NCI-H2171 (cell line): Measurements from ENCODE around the gene EME1.
A peak's percentile ranks its signal among the peaks of the same experiment; 100 is the strongest.

Source experiments
- DNase-seq: peaks from one replicate; lab custom pipeline; 2025; lab: John Stamatoyannopoulos, UW

EME1 gene

DNA sequence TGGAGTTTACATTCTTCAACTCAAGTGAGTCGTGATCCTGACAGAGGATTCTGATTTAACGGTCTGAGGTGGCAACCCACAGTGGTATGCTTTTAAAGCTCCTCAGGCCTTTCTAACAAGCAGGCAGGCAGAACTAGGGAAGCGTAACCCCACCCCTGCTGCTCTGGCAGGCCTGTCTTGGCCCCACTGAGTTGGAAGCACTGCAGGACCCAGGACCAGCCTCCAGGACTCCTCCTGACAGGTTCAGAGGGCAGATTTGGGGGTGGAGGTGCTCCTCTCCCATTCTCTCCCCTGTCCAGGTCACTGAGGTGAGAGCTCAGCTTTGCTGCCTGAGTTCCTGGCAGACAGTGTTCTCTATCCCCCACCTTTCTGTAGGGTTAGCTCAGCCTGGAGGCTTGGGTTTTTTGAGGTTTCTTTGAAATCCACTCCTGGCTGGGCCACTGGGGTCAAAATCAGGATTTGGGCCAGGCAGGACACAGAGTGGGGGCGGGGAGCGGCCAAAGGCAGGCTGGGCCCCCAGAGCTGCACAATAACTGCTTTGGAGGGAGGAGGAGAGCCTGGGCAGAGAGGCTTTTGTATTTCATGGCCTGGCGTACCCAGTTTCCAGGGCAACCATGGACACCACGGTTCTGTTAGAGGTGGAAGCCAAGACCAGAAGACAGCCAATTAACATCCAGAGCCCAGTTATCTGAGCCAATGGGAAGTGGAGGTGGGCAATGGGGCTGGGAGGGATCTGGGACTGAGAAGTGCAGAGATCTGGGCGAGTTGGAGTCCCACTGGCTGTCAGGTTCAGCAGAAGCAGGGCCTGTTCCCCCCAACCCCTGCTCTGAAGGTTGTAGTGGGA, 9.6 kb upstream of the EME1 start:
- no peak for DNase-seq

DNA sequence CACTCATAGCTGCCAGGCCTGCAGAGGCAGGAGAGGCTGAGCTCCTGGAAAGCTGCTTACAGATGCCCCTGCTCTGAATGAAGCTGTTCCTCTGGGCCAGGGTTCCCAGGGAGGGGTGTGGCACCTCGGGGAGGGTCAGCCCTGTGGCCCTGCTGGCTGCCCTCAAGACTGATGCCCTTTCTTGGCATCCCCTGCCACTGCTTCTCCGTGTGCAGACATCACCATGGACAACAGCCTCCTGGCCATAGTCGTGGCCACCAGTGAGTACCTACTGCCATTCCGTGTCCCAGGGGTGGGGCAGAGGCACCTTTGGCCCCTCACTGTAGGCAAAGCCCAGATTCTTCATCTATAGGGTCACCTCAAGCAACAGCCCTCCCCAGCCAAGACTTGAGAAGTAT, 9.0 kb upstream of the EME1 start:
- DNase-seq = no peak

DNA sequence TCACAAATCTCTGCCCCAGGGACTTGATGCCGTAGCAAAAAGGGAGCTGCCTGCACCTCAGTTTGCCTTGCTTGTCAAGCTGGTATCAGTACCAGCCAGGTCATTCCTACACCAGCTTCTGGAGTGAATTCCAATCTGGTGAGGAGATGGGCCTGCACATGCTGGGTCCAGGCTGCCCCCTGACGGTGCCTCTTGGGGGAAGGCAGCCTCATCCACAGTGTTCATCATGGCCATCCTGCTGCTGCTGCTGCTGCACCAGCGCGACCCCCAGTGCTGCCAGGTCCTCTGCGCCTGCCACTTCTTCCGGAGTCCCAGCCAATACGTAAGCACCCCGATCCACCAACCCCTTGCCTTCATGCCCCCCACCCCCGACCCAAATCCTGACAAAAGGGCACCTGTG, 8.3 kb upstream of the EME1 start:
- DNase-seq = no peak

DNA sequence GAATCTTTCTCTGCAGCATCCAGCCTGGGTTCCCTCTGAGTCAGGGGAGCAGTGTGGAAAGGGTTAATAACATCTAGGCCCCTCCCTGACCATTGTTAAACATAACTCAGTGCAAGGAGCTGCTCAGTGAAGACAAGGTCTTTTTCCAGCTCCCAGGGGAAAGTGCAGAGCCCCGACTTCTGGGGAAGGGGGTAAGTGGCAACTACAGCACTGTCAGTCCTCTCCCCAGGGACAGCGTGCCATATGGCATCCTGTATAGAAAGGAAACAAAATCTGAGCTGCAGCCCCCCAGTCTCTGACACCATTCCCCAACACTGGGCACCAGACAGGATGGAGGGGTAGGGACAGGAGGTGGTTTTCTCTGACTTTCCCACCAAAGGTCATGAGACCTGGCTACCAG, 7.9 kb upstream of the EME1 start:
- DNase-seq = peak; percentile 93

DNA sequence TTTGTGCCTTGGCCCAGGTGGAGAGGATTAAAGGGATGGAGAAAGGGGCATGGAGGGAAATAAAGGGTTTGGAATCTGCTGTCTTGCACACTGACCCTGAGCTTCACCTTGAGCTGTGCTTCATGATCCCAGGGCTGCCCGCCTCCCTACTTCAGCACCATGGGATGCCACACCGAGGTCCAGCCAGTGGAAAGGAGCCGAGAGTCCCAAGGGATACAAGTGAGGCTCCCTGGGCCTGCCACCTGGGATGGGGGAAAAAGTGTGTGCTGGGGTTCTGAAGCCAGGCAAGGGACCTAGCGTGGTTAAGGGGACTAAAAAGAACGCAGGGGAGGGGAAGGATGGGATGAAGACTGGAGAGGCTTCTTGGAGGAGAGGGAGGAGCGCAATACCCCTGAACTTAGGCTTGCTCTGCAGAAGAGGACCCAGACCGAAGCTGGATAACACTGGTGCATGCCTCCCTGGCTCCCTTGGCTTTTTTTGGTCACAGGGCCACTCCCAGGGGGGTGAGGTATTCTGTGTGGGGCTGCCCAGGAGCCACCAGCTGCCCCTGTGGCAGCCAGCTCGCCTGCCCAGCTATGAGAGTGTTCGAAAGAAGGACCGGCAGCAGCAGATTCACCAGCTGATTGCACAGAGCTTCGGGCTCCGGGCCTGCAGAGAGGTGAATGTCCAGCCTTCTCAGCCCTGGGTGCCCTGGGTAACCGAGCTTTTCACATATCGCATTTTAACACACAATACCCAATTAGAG, 7.2 kb upstream of the EME1 start:
- DNase-seq = no peak

DNA sequence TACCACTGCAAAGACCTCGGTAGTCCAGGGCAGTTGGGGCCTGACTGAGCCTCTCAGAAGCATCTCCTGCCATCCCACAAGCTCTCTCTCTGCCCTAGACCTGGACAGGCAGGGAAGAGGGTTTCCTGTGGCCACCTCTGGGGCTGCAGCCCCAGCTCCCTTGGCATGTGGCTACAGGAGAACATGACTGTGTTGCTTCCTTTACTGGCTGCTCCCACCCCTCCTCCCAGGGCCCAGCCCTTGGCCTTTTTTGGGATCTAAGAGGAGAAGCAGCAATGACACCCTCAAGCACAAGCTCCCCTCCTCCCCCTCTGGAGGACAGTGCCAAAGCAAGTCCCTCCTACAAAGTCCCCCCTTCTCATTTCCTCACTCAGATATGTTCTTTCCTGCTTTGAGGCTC, 5.6 kb upstream of the EME1 start:
- no peak for DNase-seq

DNA sequence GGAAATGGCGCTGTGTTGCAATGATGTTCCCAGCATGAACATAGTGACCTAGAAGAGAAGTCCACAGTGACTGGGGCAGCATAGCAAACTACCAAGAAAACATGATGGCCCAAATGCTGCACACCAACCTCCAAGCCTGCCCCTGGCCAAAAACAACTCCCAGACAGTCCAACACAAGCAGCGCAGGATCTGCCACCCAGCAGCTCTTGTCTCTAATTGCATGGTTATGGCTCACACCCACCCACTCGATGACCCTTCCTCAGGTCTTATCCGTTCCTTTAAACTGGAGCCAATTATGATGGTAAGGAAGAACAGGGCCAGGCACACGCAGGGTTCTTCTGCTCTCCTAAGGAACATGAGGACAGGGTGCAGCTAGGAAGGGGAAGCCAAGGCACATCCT, 3.0 kb upstream of the EME1 start:
- DNase-seq = no peak

DNA sequence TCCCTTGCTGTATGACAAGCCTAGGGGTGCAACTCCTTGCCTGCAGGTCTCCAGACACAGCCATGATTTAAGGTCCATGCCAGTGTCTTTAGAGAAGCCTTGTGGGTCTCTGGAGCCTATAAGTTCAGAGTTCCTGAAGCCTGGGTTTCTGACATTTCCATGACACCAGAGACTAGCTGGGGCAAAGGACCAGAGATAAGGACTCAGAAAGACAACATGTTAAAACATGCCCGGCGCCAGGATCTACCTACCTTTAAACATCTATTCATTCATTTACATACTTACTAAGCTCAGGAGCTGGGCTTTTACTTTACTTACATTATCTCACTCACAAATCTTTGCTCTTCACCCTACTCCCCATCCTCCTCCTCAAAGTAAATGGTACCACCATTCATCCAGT, 1.5 kb upstream of the EME1 start:
- DNase-seq = no peak

DNA sequence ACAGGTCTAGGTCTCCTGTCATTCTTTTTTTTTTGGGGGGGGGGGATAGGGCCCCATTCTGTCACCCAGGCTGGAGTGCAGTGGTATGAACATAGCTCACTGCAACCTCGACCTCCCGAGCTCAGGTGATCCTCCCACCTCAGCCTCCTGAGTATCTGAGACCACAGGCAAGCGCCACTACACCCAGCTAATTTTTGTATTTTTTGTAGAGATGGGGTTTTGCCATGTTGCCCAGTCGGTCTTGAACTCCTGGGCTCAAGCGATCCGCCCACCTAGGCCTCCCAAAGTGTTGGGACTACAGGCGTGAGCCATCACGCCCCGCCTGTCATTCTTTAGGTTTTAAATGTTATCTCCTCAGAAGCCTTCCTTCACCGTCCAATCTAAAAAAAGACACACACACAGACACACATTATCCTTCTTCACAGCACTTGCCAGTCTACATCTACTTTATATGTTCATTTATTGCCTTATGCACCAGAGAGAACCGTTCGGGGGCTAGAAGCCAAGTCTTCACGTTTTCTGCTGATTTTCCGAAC, 739 bp upstream of the EME1 start:
- no peak for DNase-seq

DNA sequence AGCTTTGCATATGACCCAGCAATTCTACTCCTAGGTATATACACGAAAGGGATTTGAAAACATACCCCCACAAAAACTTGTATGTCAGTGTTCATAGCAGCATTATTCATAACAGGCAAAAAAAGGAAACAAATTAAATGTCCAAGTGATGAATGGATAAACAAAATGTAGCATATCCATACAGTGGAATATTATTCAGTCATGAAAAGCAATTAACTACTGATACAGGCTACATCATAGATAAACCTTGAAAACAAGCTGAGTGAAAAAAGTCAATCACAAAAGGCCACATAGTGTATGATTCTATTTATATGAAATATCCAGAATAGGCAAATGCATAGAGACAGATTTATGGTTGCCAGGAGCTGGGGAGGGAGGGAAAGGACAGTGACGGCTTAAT, 676 bp downstream of the EME1 start:
- no peak for DNase-seq

DNA sequence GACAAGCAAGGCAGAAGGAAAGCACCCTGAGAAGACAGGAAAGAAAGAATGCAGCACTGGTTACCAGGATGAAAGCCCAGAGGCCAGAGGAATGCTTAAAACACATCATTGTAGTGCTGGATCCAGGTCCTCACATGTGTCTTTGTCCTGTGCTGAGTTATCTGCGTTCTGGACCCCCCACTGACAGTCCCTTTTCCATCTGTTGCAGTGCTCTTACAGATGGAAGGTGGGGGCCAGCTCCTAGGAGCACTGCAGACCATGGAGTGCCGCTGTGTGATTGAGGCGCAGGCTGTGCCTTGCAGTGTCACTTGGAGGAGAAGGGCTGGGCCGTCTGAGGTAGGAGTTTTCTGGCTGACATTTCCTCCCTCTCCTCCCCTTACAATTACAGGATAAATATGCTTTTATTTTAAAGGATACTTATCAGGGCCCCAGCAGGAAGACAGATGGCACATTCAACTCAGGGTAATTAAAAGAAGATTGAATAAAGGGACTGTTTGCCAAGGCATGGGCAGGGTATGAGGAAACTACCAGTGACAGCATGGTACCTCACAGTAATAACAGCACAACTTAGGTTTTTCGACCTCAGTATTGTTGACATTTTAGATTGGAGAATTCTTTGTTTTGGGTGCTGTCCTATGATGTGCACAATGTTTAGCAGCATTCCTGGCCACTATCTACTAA, 3.0 kb downstream of the EME1 start:
- peak; percentile 82 for DNase-seq

DNA sequence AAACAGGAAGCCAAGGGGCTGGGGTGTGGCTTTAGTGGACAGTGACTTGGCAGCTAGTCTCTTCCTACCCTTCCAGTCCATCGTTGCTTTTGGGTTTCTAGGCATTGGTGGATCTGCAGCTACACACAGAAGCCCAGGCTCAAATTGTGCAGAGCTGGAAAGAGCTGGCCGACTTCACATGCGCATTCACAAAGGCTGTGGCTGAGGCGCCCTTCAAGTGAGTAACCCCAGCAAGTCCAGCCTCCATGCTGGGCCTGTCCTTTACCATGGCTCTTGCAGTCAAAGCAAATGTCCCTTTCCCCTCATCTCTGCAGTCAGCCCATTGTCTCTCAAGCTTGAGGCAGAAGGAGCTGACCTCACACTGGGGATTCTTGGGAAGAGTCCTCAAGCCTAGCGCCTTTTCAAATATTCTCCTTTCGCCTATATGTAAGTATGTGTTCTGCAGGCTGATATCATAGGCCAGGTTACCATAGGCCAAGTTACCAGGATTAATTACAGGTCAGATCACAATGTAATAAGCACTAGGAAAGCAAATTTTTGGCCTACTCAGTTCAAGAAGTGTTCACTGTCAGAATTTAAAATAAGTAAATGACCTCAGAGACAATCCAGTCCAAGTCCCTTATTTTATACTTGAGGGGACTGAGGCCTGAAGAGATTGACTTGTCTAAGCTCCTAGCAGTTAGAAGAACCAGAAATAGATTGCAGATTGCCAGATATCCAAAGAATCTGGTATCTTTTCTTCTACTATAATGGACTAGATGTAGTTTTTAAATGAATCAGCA, 6.5 kb downstream of the EME1 start:
- DNase-seq = no peak

DNA sequence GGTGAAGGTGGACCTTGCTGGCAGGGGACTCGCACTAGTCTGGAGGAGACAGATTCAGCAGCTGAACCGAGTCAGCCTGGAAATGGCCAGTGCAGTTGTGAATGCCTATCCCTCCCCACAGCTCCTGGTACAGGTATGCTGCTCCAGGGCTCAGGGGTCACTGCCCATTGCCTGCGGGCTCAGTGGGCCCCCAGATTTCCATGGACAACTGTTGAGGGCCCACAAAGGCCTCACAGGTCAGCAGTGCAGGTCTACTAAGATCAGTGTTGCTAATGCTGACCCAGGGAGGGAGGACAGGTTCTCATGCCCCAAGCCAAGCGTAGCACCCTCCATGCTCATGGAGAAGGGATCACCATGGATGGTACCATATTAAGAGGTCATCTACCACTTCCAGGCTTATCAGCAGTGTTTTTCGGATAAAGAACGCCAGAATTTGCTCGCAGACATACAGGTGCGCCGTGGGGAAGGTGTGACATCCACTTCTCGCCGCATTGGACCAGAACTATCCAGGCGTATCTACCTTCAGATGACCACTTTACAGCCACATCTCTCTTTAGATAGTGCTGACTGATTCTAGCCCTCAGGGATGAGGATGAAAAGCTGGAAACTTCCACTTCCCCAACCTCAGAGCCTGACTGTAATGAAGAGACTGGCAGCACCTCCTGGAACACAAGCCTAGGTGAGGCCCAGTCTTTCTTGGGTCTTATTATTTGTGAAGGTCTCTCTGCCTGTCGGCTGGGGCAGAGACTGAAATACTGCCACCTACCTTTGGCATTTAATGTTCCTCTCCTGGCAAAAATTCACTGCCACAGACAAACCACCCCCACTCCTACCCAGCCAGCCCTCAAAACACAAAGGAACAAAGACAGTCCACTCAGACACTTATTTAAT, 7.6 kb downstream of the EME1 start:
- no peak for DNase-seq

DNA sequence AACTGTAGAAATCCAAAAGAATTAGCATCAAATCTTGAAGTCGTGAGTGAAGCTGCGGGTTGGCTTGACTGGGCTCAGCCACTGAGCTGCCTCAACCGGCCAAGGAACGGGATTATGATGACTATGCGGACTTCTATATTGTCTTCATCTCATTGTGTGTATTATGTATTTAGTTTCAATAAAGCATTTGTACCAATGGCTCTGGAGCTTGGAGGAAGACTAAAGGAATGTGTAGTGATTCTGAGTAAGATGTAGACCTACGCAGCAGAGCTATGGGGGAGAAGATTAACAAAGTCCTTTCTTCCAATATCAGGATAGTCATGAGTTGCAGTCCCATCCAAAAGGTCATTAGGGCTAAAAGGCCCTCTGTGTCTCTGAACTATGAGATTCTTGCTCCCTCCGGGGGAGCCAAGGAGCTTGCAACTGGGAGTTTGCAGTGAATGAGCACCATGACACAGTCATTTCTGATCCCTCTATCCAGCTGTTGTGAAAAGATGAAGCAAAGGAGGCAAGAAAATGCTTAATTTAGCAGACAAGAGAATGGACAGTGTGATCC, 8.3 kb downstream of the EME1 start:
- no peak for DNase-seq

DNA sequence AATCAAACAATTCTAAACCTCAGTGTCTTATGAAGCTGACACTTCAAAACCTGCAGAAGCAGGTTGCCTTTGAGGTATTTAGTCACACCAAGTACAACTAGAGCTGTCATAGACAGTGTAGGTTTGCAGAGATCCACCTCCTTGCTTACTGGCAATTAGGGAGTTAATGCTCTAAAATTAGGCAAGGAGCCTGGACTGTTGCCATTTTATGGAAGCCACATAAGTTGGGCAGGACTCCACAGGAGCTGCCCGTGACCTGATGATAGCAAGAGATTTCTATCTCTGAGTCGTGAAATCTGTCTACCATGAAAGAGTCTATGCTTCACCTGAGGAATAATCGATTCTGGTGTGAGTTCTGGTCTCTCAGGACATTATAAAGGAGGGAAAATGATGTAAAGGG, 8.9 kb downstream of the EME1 start:
- DNase-seq = no peak

DNA sequence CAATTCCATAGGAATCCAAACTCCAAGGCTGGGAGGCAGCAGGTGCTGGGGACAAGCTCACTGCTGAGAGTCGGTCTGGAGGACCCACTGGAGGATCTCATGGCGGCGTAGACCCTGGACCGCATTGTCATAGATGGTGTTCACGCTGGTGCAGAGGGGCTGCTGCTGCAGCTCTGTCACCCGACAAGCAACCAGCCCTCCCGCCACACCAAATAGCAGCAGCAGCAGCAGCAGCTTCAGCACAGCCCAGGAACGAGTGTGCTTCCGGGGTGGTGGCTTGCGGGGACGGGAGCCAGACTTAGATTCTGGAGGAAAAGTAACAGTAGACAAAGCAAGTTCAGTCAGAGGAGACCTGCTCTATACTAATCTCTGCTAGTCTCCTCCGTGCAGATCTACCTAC, 9.9 kb downstream of the EME1 start:
- DNase-seq = no peak

DNA sequence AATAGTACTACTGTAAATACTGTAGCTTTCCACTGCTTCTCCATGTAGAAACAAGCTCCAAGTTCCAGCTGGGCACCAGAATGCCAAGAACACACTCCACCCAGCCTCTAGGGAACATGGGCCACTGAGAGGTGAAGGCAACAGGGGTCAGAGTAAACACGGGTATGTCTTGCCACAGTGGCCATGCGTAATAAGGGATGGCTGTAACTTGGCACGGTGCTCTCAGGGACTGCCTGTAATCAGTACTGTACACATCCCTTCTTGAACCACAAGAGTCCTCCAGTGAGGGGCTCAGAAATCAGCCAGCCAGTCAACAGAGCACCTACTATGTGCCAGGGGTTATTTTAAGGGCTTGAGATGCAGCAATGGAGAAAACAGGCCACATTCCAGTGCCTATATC, 13.5 kb downstream of the EME1 start:
- DNase-seq = no peak

DNA sequence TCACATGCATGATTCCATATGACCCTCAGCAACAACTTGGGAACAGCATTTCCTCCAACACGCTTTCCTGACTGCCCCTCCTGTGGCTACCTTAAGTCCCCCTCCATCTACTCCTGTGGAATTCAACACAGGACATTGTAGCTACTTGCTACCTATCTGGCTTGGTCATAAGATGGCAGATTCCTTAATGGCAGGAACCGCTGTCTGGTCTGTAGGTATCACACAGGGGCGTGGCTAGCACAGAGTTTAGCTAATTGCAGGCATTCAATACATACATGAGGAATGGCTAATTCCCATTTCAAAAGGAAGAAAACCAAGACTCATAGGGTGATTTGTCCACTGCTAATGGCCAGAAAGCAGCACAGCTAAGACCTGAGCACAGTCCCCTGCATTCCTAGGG, 15.7 kb downstream of the EME1 start:
- no peak for DNase-seq

DNA sequence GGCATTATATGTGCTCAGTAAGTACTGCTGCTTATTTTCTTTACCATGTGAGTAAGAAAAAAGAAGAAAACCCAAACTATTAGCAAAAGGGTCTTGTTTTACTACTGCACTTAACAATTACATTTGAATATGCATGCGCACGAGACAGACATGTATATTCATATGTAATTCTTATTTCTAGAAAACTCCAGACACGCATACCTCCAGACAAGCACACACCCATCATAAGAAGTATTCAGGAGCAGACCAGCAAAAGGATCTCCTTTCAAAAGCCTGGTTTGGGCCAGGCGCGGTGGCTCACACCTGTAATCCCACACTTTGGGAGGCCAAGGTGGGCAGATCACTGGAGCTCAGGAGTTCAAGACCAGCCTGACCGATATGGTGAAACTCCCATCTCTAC, 16.5 kb downstream of the EME1 start:
- no peak for DNase-seq

DNA sequence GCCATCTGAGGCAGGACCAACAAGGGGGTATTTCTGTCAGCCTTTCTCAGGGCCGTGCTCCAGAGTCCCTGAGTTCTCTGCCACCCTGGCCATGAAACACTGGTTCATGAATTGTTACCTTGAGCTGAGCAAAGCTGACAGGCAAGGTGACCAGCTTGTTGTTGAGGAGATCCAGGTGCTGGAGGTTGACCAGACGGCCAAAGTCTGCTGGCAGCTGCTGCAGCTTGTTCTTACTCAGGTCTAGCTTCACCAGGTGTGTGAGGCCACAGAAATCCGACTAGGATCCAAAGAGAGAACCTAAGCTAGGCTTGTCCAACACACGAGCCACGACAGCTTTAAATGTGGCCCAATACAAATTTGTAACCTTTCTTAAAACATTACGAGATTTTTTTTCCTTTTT, 19.6 kb downstream of the EME1 start:
- DNase-seq = no peak

DNA sequence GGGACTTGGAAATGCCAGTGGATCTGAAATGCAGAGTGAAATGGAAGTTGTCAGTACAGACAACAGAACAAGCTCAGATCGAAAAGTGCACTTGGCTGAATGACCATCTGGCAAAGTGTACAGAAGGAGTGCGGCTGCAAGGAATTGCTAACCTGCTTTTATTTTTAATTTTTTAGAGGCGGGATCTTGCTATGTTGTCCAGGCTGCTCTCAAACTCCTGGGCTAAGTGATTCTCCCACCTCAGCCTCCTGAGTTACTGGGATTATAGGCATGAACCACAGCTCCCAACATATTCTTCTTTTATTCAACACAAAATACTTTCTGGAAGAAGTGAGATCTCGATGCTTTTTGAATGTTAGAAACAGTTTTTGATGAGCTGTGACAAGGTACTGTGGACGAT, 20.7 kb downstream of the EME1 start:
- DNase-seq = no peak
